ENCODE results near the gene FFAR2. TPM values are rescaled to one million over a fixed set of nuclear protein-coding genes. Genes with fewer than 3 reads are reported as not detected.
"Not testable (repeated sequence)": the region's sequence is repeated elsewhere in the genome, so short reads cannot be mapped to it uniquely, and the experiment has no call there.

Gene FFAR2
- total RNA-seq, 1 experiment from 2014 or later, result not detected

DNA sequence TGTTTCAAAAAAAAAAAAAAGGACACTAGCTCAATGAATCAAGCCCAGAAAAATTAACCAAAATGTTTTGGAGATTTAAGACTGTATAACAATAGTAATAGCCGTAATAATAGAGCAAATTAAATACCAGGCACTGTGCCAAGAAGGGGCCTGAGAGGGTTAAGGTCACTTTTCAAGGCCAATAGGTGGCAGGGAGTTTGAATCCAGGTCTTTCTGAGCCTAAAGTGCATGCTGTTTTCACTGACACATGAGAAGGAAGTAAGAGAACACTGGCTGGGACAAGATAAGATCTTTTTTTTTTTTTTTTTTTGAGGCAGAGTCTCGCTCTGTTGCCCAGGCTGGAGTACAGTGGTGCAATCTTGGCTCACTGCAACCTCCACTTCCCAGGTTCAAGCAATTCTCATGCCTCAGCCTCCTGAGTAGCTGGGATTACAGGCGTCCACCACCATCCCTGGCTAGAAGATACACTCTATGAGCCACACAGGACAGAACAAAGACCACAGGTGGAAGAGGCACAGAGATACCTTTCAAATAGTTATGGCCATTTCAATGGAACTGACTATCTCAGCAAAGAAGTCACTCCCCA is 7.7 kb downstream of the FFAR2 start:
- no peak for DNase-seq (ENCODE audit: low read depth)

DNA sequence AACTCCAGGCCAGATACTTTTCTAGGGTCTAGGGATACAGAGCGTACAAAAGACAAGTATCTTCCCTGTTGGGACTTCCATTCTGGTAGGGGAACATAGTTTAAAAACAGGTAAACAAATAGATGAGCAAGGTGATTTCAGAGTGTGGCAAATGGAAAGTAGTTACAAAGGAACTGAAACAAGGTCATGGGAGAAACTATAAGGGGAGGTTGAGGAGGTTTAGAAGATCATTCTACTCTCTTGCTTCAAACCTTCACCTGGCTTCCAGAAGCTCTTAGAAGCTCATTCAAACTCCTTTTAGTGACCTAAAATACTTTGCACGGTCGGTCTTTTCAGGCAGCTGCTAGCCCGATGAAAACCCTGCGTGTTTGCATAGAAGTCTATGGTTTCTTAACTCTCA is 9.1 kb downstream of the FFAR2 start:
- DNase-seq (ENCODE audit: low read depth), result no peak

DNA sequence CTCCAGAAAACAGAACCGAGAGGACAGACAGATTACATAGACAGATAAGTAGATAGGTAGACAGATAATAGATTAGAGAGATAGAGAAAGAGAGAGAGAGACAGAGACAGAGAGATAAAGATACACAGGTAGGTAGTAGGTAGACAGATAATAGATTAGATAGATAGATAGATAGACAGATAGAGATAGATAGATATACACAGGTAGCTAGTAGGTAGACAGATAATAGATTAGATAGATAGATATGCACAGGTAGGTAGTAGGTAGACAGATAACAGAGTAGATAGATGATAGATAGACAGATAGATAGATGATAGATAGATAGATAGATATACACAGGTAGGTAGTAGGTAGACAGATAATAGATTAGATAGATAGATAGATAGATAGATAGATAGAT is 10.1 kb downstream of the FFAR2 start:
- DNase-seq (ENCODE audit: low read depth), result no peak

DNA sequence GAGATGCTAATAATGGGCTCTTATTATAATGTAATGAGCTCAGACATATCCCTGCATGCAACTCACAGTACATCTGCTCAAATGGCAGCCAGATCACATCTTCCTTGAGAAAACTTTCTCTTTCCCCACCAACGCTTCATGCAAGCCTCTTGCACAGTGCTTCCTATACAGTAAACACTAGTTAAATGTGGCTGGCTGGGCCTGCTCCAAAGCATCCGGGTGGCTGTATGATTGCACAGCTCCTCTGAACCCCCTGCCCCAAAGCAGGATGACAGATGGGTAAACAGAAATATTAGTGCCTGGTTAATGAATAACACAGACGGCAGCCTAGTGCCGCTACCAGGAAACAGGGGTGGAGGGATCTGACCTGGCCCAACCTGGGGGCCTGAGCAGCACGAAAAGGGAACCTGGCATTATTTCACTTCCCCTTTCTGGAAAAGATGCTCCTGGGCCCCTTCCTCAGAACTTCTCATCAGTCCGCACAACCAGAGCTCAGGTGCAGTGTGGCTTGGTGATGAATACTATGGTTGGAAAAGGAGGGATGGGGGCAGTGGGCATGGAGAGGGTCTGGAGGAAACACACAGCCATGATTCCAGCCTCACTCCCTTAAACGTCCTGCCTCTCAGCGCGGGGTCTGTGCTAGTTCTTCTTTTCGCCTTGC is 10.8 kb downstream of the FFAR2 start:
- DNase-seq (ENCODE audit: low read depth), result no peak

DNA sequence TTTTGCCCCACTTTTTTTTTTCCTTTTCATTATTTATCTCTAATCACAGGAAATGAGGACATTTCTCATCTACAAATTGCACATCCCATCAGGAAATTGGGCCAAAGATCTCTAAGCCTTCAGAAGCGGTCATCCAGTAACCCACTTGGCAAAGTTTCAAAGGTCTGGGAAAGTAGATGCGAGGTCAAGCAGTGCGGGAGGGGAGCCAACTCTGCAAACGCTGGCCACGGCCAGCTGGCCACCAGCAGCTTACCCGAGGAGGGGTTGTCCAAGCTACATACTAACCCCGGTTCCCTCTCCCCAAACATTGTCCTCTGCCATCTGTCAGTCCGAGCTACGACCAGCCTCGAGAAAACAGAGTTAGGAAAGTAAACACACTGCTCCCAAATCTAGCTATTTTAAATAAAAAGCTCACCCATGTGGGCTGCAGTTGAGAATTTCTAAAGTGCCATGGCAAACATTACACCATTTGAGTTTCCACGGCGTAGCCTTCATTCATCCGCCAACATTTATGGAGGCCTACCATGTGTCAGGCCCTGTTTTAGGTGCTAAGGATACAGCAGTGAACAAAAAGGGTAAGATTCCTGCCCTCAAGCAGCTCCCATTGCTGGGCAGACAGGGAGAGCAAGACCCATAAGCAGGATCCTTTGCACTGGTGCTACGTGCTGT is 11.5 kb downstream of the FFAR2 start:
- peak; percentile 6 for DNase-seq (ENCODE audit: low read depth)

DNA sequence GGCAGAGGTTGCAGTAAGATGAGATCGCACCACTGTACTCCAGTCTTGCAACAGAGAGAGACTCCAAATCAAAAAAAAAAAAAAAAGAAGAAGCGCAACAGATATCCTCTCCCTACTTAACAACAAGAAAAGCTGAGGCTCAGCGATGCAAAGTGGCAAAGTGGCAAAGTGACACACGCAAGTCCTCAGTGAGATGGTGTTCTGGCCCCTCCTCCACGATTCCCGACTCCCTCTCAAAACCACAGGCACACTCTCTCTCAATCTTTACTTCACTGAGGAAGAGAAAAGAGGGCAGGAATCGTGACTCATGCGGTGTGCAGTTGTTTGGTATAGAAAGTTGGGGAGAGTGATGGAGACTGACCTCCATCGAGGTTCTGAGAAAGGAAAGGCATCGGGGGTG is 12.6 kb downstream of the FFAR2 start:
- DNase-seq (ENCODE audit: low read depth), result no peak

DNA sequence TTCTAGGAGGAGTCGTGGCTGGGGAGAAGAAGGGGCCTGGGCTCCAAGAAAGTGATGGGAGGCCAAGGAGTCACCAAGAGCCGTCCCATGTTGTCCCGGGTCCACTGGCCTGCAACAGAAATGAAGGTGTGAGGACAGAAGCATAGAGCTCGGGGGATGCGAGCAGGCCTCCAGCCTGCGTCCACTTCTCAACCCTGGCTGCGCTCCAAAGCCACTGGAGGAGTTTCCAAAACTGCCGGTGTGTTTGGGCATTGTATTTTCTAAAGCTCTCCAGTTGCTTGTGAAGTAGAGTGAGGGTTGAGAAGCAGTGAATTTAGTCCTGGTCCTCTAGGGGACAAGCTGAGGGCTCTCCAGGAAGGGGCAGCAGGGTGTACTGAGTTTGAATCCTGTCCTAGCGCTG is 13.0 kb downstream of the FFAR2 start:
- no peak for DNase-seq (ENCODE audit: low read depth)

DNA sequence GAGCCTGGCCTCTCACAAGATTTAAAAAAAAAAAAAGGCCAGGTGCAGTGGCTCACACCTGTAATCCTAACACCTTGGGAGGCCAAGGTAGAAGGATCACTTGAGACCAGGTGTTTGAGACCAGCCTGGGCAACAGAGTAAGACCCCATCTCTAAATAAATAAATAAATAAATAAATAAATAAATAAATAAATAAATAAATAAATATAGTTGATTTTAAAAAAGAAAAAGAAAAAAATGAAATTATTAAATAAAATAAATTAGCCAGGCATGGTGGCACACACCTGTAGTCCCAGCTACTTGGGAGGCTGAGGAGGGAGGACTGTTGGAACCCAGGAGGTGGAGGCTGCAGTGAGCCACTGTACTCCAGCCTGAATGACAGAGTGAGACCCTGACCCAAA is 13.7 kb downstream of the FFAR2 start:
- DNase-seq (ENCODE audit: low read depth), result not testable (repeated sequence)

DNA sequence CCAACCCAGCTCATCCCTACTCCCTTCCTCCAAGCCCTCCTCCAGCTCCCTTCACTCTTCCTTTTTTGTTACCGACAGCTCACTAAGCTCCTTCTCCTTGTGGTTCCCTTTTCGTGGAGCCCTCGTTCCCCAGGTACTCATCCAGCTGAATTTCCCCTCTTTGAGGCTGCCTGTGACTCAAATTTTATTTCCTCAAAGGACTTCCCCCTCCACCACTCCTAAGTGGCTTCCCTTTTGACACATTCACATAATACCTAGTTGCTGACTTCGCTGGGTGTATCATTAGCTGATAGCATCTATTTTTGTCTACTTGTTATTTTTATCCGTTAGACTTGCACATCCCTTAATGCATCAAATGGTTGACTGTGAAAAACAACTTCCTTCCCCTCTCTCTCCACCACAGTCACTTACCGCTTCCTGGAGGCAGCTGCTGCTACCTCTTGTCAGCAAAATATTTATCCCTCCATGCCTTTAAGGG is 14.5 kb downstream of the FFAR2 start:
- DNase-seq (ENCODE audit: low read depth), result peak; percentile 2

DNA sequence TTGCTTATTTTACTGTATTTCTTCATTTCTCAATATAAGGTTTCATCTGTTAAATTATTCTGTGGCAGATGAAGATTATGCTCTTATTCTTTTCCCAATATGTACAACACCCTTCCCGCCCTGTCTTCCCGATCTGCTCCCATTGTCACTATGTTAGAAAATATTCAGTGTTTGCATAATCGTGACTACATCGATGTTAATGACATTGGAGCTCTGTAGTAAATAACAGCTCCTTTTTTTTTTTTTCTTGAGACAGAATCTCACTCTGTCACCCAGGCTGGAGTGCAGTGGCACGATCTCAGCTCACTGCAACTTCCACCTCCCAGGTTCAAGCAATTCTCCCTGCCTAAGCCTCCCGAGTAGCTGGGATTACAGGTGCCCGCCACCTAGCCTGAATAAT is 14.9 kb downstream of the FFAR2 start:
- not testable (repeated sequence) for DNase-seq (ENCODE audit: low read depth)

DNA sequence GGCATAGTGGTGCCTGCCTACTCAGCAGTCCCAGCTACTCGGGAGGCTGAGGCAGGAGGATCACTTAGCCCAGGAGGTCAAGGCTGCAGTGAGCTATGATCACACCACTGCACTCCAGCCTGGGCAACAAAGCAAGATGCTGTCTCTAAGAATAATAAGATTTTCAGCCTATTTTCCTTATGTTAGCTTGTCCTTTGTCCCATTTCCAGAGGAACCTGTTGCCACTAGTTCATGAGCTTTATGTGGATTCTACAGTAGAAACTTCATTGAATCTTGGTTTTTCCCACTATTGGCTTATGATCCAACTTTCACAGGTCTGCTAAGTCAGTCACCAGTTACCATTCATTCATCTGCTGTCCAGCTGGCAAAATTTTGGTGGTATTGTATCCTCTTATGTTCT is 18.2 kb downstream of the FFAR2 start:
- no peak for DNase-seq (ENCODE audit: low read depth)

DNA sequence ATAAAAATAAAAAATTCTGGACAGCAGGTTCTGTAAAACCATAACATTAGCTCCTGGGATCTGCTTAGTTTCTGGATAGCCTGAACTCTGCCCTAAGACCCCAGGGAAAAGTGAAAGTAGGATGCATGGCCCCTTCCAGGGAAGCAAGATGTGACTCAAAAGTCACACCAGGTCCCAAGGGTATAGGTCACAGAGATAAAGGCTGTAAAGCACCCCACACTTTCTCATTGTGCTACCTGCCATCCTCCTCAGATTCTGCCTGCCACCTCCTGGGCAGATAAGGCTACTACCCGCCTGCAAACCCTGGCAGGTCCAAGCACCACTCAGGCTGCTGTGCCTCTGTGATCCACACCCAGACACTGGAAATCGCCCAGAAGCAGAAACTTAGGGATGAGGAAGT is 20.6 kb downstream of the FFAR2 start:
- peak; percentile 9 for DNase-seq (ENCODE audit: low read depth)

DNA sequence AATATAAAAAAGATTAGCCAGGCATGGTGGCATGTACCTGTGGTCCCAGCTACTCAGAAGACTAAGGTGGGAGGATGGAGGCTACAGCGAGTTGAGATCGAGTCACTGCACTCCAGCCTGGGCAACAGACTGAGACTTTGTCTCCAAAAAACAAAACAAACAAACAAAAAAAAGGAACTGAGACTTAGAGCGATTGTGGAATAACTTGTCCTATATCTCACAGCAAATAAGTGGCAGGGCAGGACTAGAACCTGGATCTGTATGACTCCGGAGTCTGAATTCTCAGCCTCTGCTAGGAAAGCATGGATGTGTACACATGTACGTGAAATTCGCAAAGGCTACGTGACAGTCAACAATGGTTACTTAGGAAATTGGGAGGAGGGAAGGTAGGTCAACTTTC is 22.1 kb downstream of the FFAR2 start:
- DNase-seq (ENCODE audit: low read depth), result no peak

DNA sequence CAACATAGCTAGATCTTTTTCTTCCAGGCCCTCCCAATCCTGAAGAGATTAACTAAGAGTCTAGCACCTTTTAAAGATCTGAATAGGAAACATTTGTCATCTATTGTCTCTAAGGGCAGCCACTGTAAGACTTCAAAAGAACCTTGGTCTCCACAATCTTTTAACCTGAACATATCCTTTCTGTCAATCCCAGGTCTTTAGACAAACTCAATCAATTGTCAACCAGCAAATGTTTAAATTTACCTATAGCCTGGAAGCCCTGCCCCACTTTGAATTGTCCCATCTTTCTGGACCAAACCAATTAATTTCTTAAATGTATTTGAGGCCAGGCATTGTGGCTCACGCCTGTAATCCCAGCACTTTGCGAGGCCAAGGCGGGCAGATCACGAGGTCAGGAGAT is 23.0 kb downstream of the FFAR2 start:
- not testable (repeated sequence) for DNase-seq (ENCODE audit: low read depth)

DNA sequence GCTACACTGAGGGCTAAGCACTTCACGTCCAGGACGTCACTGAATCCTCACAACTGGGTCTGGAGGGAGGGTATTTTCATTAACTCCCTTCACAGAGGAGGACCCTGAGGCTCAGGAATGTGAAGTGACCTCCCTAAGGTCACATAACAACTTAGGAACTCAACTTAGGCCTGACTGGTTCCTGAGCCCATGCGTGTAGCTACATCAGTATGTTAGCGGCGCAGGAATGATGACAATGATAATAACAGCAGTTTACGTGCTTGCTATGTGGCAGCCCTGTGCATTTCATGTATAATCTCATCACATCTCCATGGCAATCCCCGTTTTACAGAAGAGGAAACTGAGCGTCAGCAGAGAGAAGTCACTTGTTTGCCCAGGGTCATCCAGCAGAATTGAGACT is 23.9 kb downstream of the FFAR2 start:
- no peak for DNase-seq (ENCODE audit: low read depth)

DNA sequence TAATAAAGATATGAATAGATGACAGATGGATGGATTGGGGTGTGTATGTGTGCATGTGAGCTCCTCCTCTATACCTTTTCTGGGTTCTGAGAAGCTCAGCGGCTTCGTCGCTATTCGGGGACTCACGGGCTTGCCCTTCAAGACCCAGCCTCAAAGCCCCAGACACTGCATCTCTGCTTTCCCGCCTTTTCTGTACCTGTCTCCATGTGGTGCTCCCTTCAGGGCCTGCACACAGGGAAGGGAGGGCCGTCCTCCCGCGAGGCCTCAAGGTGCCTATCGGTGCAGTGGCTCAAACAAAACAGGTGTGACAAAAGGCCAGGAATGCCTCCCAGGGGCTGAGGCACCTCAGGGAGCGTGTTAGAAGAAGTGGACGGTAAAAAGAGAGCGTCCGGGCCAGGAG is 26.0 kb downstream of the FFAR2 start:
- no peak for DNase-seq (ENCODE audit: low read depth)

DNA sequence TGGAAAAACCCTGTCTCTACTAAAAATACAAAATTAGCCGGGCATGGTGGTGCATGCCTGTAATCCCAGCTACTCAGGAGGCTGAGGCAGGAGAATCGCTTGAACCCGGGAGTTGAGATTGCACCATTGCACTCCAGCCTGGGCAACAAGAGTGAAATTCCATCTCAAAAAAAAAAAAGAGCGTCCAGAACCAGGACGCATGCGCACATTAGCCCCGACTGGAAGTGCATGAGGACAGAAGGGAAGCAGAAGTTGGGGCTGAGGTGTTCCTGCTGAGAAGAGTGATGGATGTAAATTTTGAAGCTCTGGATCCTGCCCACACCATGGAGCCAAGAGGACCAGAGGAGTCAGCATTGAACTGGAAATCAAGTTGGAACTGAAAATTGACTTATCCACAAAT is 26.5 kb downstream of the FFAR2 start:
- DNase-seq (ENCODE audit: low read depth), result not testable (repeated sequence)

DNA sequence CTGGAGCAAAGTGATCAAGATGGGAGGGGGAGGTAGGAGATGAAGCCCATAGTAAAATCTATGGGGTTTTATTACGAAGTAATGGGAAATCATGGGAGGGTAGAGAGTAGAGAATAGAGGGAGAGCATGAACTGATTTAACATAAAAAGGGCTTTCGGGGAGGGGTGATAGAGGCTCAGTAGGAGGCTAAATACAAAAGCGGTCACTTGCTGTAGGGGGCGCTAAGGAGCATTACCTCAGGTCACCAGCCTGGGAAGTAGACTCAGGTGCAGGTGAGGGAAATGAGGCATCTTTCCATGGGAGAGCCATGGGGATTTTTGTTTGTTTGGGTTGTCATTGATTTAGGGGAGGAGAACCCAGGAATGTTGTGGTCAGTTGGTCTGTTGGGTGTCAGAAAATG is 28.1 kb downstream of the FFAR2 start:
- no peak for DNase-seq (ENCODE audit: low read depth)

DNA sequence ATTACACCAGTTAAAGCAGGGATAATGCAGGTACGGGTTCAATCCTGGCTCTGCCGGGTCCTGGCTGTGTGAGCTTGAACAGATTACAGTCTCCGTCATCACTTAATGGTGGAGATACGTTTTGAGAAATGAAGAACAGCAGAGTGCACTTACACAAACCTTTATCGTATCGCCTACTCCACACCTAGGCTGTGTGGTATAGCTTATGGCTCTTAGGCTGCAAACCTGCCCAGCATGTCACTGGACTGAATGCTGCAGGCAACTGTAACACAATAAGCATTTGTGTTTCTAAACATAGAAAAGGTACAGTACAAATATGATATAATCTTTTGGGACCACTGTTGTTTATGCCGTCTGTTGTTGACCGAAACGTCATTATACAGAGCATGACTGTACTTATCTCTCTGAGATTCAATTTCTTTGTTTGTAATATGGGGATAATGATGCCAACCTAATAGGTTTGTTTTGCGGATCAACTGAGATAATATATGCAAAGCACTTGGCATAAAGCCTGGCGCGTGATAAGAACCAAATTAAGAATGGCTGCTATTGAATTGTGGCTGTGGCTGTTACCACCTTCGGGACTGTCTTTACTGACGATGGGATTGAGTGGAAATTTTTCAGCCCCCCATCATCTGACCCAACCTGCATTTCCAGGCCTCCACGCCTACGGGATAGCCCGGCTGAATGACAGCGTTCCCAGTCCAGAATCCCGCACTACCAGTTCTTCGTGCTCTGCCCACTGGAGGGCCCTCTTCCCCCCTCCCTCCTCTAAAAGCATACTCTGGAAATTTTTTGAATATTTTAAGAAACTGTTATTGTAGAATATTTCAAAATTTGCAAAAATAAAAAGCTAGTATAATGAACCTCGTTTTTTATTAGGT is 31.0 kb downstream of the FFAR2 start:
- DNase-seq (ENCODE audit: low read depth), result no peak

DNA sequence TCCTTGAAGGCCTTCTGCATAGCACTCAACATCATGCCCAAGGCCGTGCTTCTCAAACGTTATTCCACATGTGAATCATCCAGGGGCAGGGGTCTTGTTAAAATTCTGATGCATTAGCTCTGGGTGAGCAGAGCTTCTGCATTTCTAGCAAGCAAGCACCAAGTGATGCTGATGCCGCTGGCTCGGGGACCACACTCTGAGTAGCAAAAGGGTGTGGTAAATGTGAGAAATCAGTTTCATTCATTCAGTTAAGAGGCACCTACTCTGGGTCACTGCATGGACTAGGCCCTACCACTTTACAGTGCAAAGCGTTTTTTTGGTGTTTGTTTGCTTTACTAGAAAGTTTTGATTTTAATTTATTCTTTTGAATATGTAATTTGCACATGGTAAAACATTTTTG is 35.0 kb downstream of the FFAR2 start:
- no peak for DNase-seq (ENCODE audit: low read depth)

DNA sequence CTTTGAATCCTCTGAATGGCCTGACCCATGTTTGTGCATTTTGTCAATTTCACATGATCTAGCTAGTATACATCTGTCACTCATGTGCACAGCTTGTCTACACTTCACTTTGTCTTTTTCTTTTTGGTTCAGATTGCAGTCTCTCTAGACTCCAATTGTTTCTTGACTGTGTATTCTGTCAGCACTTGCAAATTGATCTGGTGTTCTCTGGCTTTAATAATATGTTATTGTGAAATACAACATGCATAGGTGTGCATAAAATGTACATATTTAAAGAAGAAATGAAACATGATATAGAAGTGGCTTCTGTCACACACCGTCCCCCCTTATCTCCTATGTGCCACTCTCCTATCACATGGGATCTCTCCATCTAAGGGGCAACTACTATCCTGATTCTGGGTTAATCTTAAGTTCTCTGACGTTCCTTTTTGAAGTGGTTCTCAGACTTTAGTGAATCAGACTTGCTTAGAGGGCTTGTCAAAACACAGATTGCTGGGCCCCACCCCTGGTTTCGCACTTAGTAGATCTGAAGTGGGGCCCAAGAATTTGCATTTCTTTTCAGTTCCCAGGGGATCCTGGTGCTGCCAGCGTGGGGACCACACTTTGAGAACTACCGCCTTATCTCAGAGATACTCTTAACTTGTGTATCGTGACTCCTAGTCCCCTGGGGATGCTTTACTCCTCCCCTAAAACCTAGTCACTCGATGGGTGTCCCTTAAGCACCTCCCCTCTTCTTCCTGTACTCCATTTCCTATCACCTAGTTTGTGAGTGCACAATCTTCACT is 36.4 kb downstream of the FFAR2 start:
- DNase-seq (ENCODE audit: low read depth), result no peak
